HG02970 (cell line): ENCODE data around the gene PEAK1.
"Not testable (repeated sequence)": the region's sequence is repeated elsewhere in the genome, so short reads cannot be mapped to it uniquely, and the experiment has no call there.

Experiments
- ATAC-seq: cut with Tn5 transposase; IDR thresholded peaks from one replicate; pipeline ENCODE4 v1.9.1; 2021; ENCODE audit warnings: mild to moderate bottlenecking, moderate library complexity, moderate number of reproducible peaks; ENCODE audit not compliant: unreplicated experiment, low FRiP score

PEAK1 gene

GRCh38 chr15:77406173-77406759 is 13.6 kb downstream of the PEAK1 start:
- not testable (repeated sequence) for ATAC-seq

DNA sequence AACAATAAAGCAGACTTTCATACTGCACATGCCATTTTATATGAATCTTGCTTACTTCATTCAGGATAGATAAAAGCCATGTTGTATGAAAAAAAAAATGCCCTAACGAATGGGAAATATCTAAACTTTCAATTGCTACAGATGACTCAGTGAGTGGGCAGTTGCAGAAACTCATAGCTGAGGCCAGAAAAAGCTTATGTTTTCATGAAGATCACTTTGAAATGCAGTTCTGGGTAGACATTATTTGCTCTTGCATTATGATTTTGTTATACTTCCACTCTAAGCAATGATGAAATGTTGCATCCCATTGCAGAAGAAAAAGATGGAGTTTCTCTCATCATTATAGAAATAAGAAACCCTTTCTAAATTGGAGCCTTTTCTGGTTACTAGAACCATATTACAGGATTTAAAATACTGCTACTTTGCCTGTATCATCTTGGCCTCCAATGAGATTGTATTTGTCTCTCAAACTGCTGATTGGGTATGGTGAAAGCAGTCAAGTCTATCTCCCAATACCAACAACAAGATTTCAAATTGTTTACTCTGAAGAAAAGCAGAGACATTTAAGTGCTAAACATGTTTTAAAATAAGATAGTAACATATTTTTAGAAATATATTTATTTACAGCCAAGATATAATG is 17.0 kb downstream of the PEAK1 start:
- no peak for ATAC-seq

DNA sequence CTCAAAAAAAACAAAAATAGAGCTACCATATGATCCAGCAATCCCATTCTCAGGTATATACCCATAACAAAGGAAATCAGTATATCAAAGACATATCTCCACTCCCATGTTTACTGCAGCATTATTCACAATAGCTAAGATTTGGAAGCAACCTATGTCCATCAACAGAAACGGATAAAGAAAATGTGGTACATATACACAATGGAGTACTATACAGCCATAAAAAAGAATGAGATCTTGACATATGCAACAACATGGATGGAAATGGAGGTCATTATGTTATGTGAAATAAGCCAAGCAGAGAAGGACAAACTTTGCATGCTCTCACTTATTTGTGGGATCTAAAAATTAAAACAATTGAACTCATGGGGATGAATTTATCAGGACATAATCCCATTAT is 19.6 kb downstream of the PEAK1 start:
- no peak for ATAC-seq

DNA sequence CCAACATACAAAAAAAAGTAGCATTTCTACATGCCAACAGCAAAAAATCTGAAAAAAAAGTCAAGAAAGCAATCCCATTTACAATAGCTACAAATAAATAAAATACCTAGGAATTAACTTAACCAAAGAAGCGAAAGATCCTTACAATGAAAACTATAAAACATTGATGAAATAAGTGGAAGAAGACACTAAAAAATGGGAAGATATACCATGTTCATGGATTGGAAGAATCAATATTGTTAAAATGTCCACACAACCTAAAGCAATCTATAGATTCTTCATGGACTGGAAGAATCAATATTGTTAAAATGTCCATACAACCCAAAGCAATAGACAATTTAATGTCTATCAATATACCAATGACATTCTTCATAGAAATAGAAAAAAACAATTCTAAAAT is 21.0 kb downstream of the PEAK1 start:
- ATAC-seq: no peak

DNA sequence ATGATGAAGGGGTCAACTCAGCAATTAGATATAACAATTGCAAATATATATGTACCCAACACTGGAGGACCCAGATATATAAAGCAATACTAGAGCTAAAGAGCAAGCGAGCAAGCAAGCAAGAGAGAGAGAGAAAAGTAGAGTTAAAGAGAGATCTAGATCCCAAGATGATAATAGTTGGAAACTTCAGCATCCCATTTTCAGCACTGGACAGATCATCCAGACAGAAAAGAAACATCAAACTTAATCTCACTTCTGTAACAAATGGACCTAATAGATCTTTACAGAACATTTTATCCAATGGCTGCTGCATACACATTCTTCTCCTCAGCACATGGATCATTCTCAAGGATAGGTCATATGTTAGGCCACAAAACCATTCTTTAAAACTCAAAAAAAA is 23.2 kb downstream of the PEAK1 start:
- ATAC-seq: no peak

DNA sequence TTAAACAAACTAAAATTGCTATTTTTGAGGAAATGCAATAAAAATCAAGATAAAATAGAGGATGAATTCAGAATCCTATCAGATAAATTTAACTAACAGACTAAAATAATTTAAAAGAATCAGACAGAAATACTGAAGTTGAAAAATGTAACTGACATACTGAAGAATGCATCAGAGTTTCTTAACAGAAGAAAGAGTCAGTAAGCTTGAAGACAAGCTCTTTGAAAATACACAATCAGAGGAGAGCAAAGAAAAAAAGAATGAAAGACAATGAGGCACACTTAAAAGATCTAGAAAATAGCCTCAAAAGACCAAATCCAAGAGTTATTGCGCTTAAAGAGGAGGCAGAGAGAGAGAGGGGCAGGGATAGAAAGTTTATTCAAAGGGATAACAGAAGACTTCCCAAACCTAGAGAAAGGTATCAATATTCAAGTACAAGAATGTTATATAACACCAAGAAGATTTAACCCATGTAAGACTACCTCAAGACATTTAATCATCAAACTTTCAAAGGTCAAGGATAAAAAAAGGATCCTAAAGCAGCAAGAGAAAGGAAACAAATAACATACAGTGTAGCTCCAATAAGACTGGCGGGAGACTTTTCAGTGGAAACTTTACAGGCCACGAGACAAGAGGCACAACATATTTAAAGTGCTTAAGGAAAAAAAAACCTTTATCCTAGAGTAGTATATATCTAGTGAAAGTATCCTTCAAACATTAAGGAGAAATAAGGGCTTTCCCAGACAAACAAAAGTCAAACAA is 24.7 kb downstream of the PEAK1 start:
- ATAC-seq: no peak

GRCh38 chr15:77393471-77393840 is 26.4 kb downstream of the PEAK1 start:
- no peak for ATAC-seq

DNA sequence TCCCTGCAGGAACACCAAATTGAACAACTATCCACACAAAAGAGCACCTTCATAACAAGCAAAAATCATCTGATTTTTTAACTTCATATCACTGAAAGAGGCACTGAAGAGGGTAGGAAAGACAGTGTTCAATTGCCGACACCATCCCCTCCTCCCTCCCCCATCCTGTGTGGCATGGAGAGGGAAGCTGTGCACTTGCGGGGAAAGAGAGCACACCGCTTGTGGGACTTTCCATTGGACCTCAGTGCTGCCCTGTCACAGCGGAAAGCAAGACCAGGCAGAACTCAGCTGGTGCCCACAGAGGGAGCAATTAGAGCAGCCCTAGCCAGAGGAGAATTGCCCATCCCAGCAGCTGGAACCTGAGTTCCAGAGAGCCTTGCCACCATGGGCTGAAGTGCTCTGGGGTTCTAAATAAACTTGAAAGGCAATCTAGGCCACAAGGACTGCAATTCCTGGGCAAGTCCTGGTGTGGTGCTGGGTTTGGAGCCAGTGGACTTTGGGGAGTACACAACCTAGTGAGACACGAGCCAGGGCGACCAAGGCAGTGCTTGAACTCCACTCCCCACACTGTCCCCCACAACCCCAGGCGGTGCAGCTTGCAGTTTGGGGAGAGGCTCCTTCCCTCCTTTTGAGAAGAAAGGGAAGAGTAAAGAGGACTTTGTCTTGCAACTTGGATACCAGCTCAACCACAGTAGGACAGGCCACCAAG is 27.0 kb downstream of the PEAK1 start:
- ATAC-seq: no peak

DNA sequence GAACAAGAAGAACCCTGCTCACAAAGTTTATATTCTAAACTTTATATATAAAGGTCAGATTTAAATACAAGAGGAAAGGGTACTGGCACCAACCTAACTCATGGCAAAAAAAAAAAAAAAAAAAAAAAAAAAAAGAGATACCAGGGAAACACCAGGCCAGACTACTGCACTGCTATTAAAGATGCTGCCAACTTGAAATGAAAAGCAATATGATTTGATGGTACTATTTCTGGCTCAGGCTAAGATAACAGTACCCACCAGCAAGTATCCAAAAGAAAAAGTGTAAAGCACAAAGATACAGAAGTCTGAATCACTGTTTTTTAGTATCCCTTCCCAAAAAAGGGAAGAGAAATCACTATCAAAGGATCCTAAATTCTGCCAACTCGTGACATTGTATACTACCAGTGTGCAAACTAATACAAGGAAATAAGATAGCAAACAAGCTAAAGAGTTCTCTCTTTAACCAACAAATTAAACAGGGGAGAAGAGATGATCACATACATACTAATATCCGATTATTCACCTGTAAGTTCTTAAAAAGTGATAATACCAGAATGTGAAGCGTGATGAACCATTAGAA is 28.4 kb downstream of the PEAK1 start:
- no peak for ATAC-seq

- ATAC-seq: no peak
These were observed 32.4 kb downstream of the PEAK1 start for GRCh38 chr15:77387365-77388105.

GRCh38 chr15:77386626-77387025 is 33.3 kb downstream of the PEAK1 start:
- ATAC-seq: no peak

DNA sequence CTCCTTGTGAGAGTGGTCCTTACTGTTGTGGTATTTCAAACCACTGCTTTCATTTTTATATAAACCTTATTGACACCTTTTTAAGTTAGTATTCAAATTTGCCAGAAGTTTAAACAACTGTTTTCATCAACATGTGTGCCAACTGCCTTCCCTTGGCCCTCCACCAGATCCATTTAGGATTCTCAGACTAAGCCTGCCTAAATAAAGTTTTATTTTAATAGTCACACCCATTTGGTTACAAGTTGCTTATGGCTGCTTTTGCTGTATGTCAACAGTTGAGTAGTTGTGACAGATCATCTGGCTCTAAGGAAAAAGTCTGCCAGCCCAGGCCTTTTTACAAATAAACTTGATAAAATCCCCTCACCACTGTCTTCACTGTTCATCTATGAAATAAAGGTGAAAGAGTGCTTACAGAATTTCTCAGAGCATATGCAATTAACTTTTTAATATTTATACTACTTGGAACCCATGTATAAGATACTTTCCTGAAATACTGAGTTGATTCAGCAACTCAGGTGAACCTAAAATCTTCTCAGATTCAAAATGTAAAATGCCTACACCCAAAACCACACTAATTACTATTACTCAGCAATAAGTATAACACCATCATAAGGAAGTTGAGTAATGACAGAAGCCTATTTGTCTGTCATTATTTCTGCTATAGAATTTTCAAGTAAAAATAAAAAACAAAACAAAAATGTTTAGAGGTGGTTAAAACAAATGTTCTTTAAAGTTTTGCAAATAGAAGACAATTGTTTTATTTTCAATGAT is 35.1 kb downstream of the PEAK1 start:
- no peak for ATAC-seq

- no peak for ATAC-seq
These were observed 35.8 kb downstream of the PEAK1 start for GRCh38 chr15:77384086-77384485.

DNA sequence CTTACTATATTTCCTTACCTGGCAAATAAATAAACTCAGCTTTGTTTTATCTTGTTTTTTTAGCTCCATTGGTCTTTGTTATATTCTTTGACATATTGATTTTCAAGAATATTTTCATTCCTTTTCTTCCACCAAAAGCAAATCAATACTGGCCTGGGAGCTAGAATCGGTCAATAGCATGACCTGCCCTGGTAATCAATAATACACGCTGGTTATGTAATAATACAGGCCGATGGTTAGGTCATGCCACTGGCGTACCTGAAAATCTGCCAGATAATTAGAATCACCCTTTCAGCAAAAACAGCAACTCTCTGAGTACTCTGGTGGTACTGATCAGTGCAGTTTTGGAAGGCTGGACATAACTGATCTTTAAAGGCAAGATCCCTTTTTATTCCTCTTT is 39.9 kb downstream of the PEAK1 start:
- ATAC-seq: no peak

DNA sequence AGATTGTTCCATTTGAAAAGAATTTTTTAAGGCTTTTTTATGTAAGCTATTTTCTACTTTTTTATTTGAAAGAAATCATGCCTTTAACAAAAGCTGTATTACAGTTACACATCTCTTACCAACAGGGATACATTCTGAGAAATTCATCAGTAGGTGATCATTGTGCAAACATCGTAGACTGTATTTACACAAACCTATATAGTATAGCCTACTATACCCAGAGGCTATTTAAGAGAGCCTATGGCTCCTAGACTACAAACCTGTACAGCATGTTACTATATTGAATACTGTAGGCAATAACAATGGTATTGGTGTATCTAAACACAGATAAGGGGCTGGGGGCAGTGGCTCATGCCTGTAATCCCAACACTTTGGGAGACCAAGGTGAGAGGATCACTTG is 43.1 kb downstream of the PEAK1 start:
- no peak for ATAC-seq

GRCh38 chr15:77375133-77375532 is 44.8 kb downstream of the PEAK1 start:
- no peak for ATAC-seq

GRCh38 chr15:77373441-77373840 is 46.5 kb downstream of the PEAK1 start:
- ATAC-seq: no peak

DNA sequence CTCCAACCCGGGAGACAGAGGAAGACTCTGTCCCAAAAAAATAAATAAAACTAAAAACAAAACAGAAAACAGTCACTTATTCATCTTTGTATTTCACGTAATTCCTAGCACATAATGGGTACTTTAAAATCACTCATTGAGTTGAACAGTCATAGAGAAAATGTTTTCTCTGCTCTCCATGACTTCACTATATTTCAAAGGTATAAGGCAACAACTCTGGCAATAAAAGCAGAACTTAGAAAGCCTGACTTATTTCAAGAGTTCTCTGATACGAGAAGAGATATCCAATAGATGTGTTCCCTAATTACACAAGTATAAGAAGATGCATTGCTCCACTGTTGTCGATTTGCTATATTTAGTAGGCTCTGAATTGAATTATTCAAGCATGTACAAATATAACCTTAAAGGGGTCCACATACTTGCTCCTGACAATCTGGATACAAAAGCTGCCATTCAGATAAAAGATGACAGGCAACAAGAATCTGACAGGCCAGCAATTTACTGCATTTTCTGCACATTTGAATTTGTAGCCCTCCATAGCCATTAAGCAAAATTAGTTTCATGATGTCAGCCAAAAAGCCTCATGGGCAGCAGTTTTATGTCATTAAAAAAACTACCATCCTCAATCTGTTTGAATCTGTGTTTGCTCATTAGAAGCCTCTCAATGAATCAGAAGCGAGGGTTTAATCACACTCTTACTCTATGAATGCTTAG is 47.9 kb downstream of the PEAK1 start:
- no peak for ATAC-seq

- no peak for ATAC-seq
These were observed 49.3 kb downstream of the PEAK1 start for GRCh38 chr15:77370580-77370979.
